ENCODE data around the gene BAK1. TPM values are rescaled to one million over a fixed set of nuclear protein-coding genes. Genes with fewer than 3 reads are reported as not detected.

Gene BAK1
- total RNA-seq, 2 donors from 2014 or later = 2.3 to 5.7 TPM

DNA sequence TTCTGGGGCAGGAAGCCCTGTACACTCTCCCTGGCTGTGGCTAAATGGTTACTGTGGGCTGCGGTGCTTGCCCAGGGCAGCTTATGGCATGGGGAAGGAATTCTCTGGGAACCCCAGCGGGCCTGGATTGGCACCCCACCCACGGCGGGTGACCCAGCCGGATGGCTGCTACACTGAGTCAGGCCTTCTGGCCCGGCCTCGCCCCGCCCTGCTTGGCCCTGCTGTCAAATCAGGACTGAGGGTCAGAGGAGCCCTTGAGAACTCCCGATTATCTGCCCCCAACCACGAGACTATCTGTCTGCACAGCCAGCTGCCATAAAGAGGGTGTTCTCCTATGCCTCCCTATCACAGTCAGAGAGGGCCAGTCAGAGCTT lies 33.7 kb upstream of the BAK1 start:
- no peaks in the 10 kb centered on the region for H3K4me1 ChIP-seq
- ATAC-seq (peak; percentile 30), DNase-seq (peak in 1 of 4 donors; percentile 19)
- WGBS, 2 donors = 68 to 79% methylated on average over 9 of the region's 10 CpGs
- no peak overlapping the region for H3K27ac ChIP-seq
- intact Hi-C loops (cut with DNase I) = no loop called here
- H3K9me3 ChIP-seq = no peaks in the 10 kb centered on the region
- H3K36me3 ChIP-seq (replicated peaks in 1 of 2; ENCODE audit: insufficient read depth in 1 of 2, low read depth in 2 of 2) = no peaks in the 10 kb centered on the region
- TF ChIP-seq, protein P1, sequence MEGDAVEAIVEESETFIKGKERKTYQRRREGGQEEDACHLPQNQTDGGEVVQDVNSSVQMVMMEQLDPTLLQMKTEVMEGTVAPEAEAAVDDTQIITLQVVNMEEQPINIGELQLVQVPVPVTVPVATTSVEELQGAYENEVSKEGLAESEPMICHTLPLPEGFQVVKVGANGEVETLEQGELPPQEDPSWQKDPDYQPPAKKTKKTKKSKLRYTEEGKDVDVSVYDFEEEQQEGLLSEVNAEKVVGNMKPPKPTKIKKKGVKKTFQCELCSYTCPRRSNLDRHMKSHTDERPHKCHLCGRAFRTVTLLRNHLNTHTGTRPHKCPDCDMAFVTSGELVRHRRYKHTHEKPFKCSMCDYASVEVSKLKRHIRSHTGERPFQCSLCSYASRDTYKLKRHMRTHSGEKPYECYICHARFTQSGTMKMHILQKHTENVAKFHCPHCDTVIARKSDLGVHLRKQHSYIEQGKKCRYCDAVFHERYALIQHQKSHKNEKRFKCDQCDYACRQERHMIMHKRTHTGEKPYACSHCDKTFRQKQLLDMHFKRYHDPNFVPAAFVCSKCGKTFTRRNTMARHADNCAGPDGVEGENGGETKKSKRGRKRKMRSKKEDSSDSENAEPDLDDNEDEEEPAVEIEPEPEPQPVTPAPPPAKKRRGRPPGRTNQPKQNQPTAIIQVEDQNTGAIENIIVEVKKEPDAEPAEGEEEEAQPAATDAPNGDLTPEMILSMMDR (IDR thresholded peaks at IDR 0.05) = no peak
- TF ChIP-seq POLR2A (IDR thresholded peaks at IDR 0.05) = no peak
- no peaks in the 10 kb centered on the region for H3K27me3 ChIP-seq
- no peak overlapping the region for H3K4me3 ChIP-seq

DNA sequence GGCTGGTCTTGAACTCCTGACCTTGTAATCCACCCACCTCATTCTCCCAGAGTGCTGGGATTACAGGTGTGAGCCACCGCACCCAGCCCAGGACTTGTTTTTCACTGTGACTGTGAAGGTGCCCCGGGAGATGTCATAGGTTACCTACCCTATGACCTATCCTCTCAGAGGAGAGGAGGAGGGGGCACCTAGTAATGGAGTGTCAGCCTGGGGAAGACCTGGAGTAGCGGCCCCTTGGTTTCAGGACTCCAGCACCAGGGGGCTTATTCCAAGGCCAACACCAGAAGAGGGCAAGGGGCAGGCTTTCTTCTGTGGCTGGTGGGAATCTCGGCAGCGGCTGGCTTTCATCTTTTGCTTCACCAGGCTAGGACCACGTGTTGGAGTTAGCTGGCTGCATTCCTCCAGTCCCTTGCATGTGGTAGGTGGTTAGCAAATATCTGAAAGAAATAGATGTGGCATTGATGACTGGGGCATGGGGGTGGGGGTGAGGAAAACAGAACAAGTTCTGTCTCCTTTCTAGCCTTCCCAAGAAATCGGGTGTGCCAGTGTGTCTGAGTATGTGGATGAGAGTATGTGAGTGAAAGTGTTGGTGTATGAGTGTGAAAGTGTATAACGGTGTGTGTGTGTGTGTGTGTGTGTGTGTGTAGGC lies 33.2 kb upstream of the BAK1 start:
- peak; percentile 47 for ATAC-seq
- Histone ChIP-seq H3K36me3 (replicated peaks in 1 of 2; ENCODE audit: insufficient read depth in 1 of 2, low read depth in 2 of 2) (no peaks in the 10 kb centered on the region), H3K27ac (no peak overlapping the region), H3K9me3 (no peaks in the 10 kb centered on the region), H3K4me1 (no peaks in the 10 kb centered on the region), H3K27me3 (no peaks in the 10 kb centered on the region), H3K4me3 (no peak overlapping the region)
- TF ChIP-seq, protein P1 (IDR thresholded peaks at IDR 0.05) = no peak
- no peak for TF ChIP-seq POLR2A (IDR thresholded peaks at IDR 0.05)
- intact Hi-C loops (cut with DNase I) = no loop called here
- 42 to 61% methylated on average over 4 to 8 of the region's 8 CpGs for WGBS, 2 donors
- peak in 2 of 4 donors; percentile 40 to 47 for DNase-seq

DNA sequence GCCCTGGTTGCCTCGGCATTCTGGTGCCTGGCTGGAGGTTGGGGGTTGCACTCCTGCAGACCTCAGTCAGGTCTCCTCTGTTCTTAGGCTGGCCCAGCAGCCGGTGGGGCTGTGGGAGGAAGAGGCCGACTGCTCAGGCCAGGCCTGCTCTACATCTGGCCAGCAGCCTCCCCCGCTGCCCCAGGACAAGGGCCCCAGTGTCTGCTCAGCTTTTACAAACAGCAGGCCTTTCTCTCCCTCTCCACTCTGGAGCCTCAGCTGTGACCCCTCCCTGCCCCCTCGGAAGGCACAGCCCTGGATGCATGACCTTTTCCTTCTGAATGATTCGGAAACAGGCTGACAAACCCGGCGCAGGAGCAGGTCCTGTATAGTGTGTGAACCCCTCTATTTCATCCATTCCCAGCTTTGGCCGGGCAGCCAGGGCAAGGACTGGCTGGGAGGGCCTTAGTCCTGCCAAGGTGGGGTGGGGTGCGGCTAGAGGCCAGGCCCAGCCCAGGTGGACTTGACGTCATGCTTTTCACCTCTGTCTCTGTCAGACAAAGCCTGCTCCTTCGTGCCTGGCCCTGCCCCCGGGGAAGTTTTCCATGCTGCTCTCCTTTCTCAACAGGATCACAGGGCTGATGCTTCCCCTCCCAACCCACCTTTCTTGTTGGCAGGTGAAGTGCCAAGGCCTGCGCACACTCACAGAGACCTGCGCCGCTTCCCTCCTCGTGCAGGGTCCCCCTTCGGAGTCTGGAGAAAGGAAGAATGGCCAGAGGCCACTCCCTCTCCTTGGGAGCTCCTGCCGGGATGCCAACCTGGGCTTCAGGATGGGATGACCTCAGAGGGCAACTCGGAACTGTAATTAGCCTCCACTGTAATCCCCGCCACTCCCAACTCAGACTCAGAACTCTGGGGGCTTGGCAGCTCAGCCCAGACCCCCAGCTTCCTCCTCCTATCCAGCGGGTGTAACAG lies 31.0 kb upstream of the BAK1 start:
- TF ChIP-seq POLR2A (IDR thresholded peaks at IDR 0.05) = no peak
- TF ChIP-seq, protein P1 (IDR thresholded peaks at IDR 0.05) = no peak
- Histone ChIP-seq H3K27ac (no peak overlapping the region), H3K4me3 (no peak overlapping the region), H3K4me1 (no peaks in the 10 kb centered on the region), H3K27me3 (no peaks in the 10 kb centered on the region), H3K9me3 (no peaks in the 10 kb centered on the region), H3K36me3 (replicated peaks in 1 of 2; ENCODE audit: insufficient read depth in 1 of 2, low read depth in 2 of 2) (no peaks in the 10 kb centered on the region)
- intact Hi-C loops (cut with DNase I) = no loop called here
- DNase-seq (no peak), ATAC-seq (no peak)
- WGBS, 2 donors = 72 to 82% methylated on average over 12 to 22 of the region's 22 CpGs

DNA sequence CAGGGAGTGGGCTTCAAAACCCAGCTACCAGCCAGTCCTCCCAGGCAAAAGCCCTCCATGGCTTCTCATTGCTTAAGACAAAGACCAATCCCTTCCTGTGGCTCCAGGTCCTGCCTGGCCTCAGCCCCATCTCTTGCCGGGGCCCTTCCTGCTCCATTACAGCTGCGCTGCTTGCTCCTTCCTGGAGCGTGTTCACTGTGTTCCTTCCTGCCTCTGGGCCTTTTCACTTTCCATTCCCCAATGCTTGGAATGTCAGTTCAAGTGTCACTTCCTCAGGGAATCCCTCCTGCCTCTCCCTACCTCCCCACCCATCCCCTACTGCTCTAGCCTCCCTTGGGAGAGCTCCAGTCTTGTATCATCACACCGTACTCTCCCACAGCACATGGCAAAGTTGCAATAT lies 30.0 kb upstream of the BAK1 start:
- Histone ChIP-seq H3K4me1 (no peaks in the 10 kb centered on the region), H3K4me3 (no peak overlapping the region), H3K27ac (no peak overlapping the region), H3K9me3 (no peaks in the 10 kb centered on the region), H3K27me3 (no peaks in the 10 kb centered on the region), H3K36me3 (replicated peaks in 1 of 2; ENCODE audit: insufficient read depth in 1 of 2, low read depth in 2 of 2) (no peaks in the 10 kb centered on the region)
- intact Hi-C loops (cut with DNase I) = no loop called here
- no peak for DNase-seq
- WGBS, 2 donors = 66 to 80% methylated on average over 4 of the region's 4 CpGs
- TF ChIP-seq, protein P1 (IDR thresholded peaks at IDR 0.05) = no peak
- TF ChIP-seq POLR2A (IDR thresholded peaks at IDR 0.05) = no peak
- ATAC-seq = peak; percentile 35
